SK-N-SH (cell line): Measurements from ENCODE around the gene APOO. TPM values are rescaled to one million over a fixed set of nuclear protein-coding genes. Genes with fewer than 3 reads are reported as not detected.

Source experiments
- CTCF ChIA-PET: fragments of 300-600, 350-600 bp; formaldehyde crosslinking; extraction: SDS; loops from one replicate; lab custom pipeline; 2021; lab: Yijun Ruan, JAX
- POLR2A ChIA-PET: fragments of 350-600 bp; sonication (Branson Sonifier 250); formaldehyde crosslinking; extraction: SDS; loops from one replicate; lab custom pipeline; 2020; ENCODE audit warnings: antibody characterized with exemption, inconsistent platforms; lab: Yijun Ruan, JAX
- DNase-seq: peaks from one replicate; pipeline ENCODE4 v3.0.0; 2012
- H2AFZ ChIP-seq: fragments of 200-600 bp; sonication (generic); 2 replicates; pipeline ENCODE4 v1.8.1; 2016; ENCODE audit warnings: antibody characterized with exemption, mild to moderate bottlenecking, low read depth
- H3F3A ChIP-seq: fragments of 200-600 bp; sonication (generic); replicated peaks from 2 replicates; pipeline ENCODE3; 2016; ENCODE audit warnings: antibody characterized with exemption, mild to moderate bottlenecking; ENCODE audit not compliant: insufficient read depth
- H3K27ac ChIP-seq, 2 experiments: fragments of 200-500 bp in 1 of 2; fragments of 200-600 bp in 1 of 2; sonication (Bioruptor generic) in 1 of 2; sonication (generic), shearing (Covaris generic) in 1 of 2; 2 replicates each; pipeline versions ENCODE4 v1.5.1 to v1.6.1; 2014 to 2016; ENCODE audit warnings: low read depth in 2 of 2, inconsistent platforms in 1 of 2, low read length in 1 of 2, mild to moderate bottlenecking in 1 of 2, mixed read lengths in 1 of 2
- H3K27me3 ChIP-seq: fragments of 200-600 bp; sonication (generic), shearing (Covaris generic); 2 replicates; pipeline ENCODE4 v1.6.1; 2016; ENCODE audit warnings: mixed run types; ENCODE audit not compliant: insufficient read depth
- H3K36me3 ChIP-seq, 2 experiments: fragments of 200-500 bp in 1 of 2; fragments of 200-600 bp in 1 of 2; sonication (Bioruptor generic) in 1 of 2; sonication (generic) in 1 of 2; replicated peaks in 1 of 2; 2 replicates each; pipeline versions ENCODE3 to v1.5.1; 2014 to 2016; ENCODE audit warnings: low read length in 1 of 2, mild to moderate bottlenecking in 1 of 2; ENCODE audit not compliant: insufficient read depth in 2 of 2, control insufficient read depth in 1 of 2
- H3K4me1 ChIP-seq, 2 experiments: fragments of 200-500 bp in 1 of 2; fragments of 200-600 bp in 1 of 2; sonication (Bioruptor generic) in 1 of 2; sonication (generic), shearing (Covaris generic) in 1 of 2; 2 replicates each; pipeline versions ENCODE4 v1.5.1 to v1.6.1; 2014 to 2016; ENCODE audit warnings: low read depth in 1 of 2, low read length in 1 of 2, mixed run types in 1 of 2; ENCODE audit not compliant: insufficient read depth in 2 of 2, control insufficient read depth in 1 of 2
- H3K4me2 ChIP-seq: fragments of 200-600 bp; sonication (generic), shearing (Covaris generic); 2 replicates; pipeline ENCODE4 v1.6.1; 2017; ENCODE audit warnings: mixed run types
- H3K4me3 ChIP-seq, 2 experiments: fragments of 200-500 bp in 1 of 2; fragments of 200-600 bp in 1 of 2; sonication (Bioruptor generic) in 1 of 2; sonication (generic), shearing (Covaris generic) in 1 of 2; 2 replicates each; pipeline versions ENCODE4 v1.5.1 to v1.8.1; 2014 to 2016; ENCODE audit warnings: low read depth in 2 of 2, inconsistent platforms in 1 of 2, low read length in 1 of 2, mild to moderate bottlenecking in 1 of 2, mixed read lengths in 1 of 2, moderate library complexity in 1 of 2
- H3K79me2 ChIP-seq: fragments of 200-600 bp; sonication (generic); 2 replicates; pipeline ENCODE4 v1.8.1; 2017; ENCODE audit warnings: mild to moderate bottlenecking; ENCODE audit not compliant: insufficient read depth
- H3K9ac ChIP-seq: fragments of 200-600 bp; sonication (generic); 2 replicates; pipeline ENCODE4 v1.6.1; 2017; ENCODE audit warnings: mixed run types
- H3K9me2 ChIP-seq: fragments of 200-600 bp; sonication (generic); 2 replicates; pipeline ENCODE4 v1.6.1; 2017; ENCODE audit warnings: mixed run types
- H3K9me3 ChIP-seq: fragments of 200-600 bp; sonication (generic); 2 replicates; pipeline ENCODE4 v1.6.1; 2017; ENCODE audit warnings: mixed run types, mild to moderate bottlenecking, moderate library complexity
- H4K20me1 ChIP-seq: fragments of 200-600 bp; sonication (generic); 2 replicates; pipeline ENCODE4 v1.6.1; 2017; ENCODE audit warnings: mild to moderate bottlenecking, mixed run types; ENCODE audit not compliant: insufficient read depth
- CTCF ChIP-seq: fragments of 200-600 bp; sonication (generic); IDR thresholded peaks from 2 replicates; pipeline ENCODE4 v1.6.1; 2017; ENCODE audit warnings: antibody characterized with exemption, mild to moderate bottlenecking, moderate library complexity
- EP300 ChIP-seq, 2 experiments: IDR thresholded peaks; 2 replicates each; pipeline versions ENCODE4 v1.4.0 to v1.6.1; 2012; ENCODE audit warnings: borderline replicate concordance in 1 of 2, low read depth in 1 of 2, low read length in 1 of 2
- EZH2phosphoT487 ChIP-seq: fragments of 200-600 bp; sonication (generic); IDR thresholded peaks from 2 replicates; pipeline ENCODE4 v1.6.1; 2017; ENCODE audit warnings: low read depth, mixed run types, mild to moderate bottlenecking, antibody characterized with exemption, moderate library complexity, borderline replicate concordance
- FOXM1 ChIP-seq: IDR thresholded peaks from 2 replicates; pipeline ENCODE4 v1.4.0; 2012; ENCODE audit warnings: low read depth, mild to moderate bottlenecking
- GATA2 ChIP-seq: sonication (generic); formaldehyde crosslinking; IDR thresholded peaks from 2 replicates; pipeline ENCODE4 v1.5.0; 2020; ENCODE audit warnings: mild to moderate bottlenecking, missing genetic modification reagents
- JUND ChIP-seq: IDR thresholded peaks from 2 replicates; pipeline ENCODE4 v1.4.0; 2012
- MXI1 ChIP-seq: IDR thresholded peaks from 2 replicates; pipeline ENCODE4 v1.6.1; 2012; ENCODE audit warnings: mild to moderate bottlenecking, low read depth, low read length, improper control_type of control experiment
- NRF1 ChIP-seq: IDR thresholded peaks from 2 replicates; pipeline ENCODE4 v1.6.1; 2012; ENCODE audit warnings: low read depth, mild to moderate bottlenecking, low read length
- PBX3 ChIP-seq: IDR thresholded peaks from 2 replicates; pipeline ENCODE4; 2012
- POLR2AphosphoS5 ChIP-seq: IDR thresholded peaks from 2 replicates; pipeline ENCODE4 v1.6.1; 2012; ENCODE audit warnings: low read depth, low read length
- RAD21 ChIP-seq: IDR thresholded peaks from 2 replicates; pipeline ENCODE4 v1.6.1; 2012; ENCODE audit warnings: mild to moderate bottlenecking, low read length
- RCOR1 ChIP-seq: fragments of 150-350 bp; IDR thresholded peaks from 2 replicates; pipeline ENCODE4 v1.6.1; 2017; ENCODE audit warnings: antibody characterized with exemption, low read length
- RFX5 ChIP-seq: IDR thresholded peaks from 2 replicates; pipeline ENCODE4 v1.6.1; 2012; ENCODE audit warnings: mild to moderate bottlenecking, improper control_type of control experiment, low read length
- SIN3A ChIP-seq: IDR thresholded peaks from 2 replicates; pipeline ENCODE4 v1.6.1; 2012; ENCODE audit warnings: low read depth, mild to moderate bottlenecking, low read length, moderate library complexity, borderline replicate concordance
- SMC3 ChIP-seq: IDR thresholded peaks from 2 replicates; pipeline ENCODE4 v1.6.1; 2012; ENCODE audit warnings: low read depth, low read length, improper control_type of control experiment
- TAF1 ChIP-seq: IDR thresholded peaks from 2 replicates; pipeline ENCODE4 v1.6.1; 2012; ENCODE audit warnings: low read depth, mild to moderate bottlenecking, low read length, moderate library complexity, borderline replicate concordance
- YY1 ChIP-seq: IDR thresholded peaks from 2 replicates; pipeline ENCODE4 v1.4.0; 2012; ENCODE audit warnings: low read depth, mild to moderate bottlenecking
- ZBTB33 ChIP-seq: IDR thresholded peaks from 2 replicates; pipeline ENCODE4 v1.4.0; 2012; ENCODE audit warnings: low read depth, borderline replicate concordance
- WGBS: methylation state at CpG from one replicate; pipeline ENCODE4 v1.1.6; 2017; ENCODE audit warnings: low lambda C conversion rate; 5-methylcytosine and 5-hydroxymethylcytosine counted together
- polyA plus RNA-seq, 3 experiments: library from polyadenylated mRNA; depleted of rRNA; stranded (reverse); fragments of >200 nt; gene quantifications; 2 replicates each; pipeline ENCODE4 v1.2.3, GENCODE V29; 2012

The APOO gene
- polyA plus RNA-seq (2012; rRNA removed), result 20.3 and 22.0 TPM in 2 replicates
- polyA plus RNA-seq (2012; cell fraction: cytosol; rRNA removed), result 26.1 and 31.1 TPM in 2 replicates
- polyA plus RNA-seq (2012; cell fraction: nucleus; rRNA removed), result 5.4 and 8.5 TPM in 2 replicates

- H4K20me1 ChIP-seq, result no peaks in the 10 kb centered on the region
Observed at GRCh38 chrX:23907498-23908218, at the start of gene APOO, which contains the start of gene CXorf58. TSS of gene APOO (minus strand) at chrX:23907938. CDS start at chrX:23907702, 236 bp downstream. TSS of gene CXorf58 (plus strand) at chrX:23908006. CDS start at chrX:23910303, 2,297 bp downstream.

More at GRCh38 chrX:23907498-23908218, at the start of gene APOO, which contains the start of gene CXorf58:
- no peaks in the 10 kb centered on the region for H3K9me2 ChIP-seq
- CTCF ChIA-PET, result interaction anchor here (0.6 to 3.3 kb wide), 10 partner anchors 15 to 221 kb away, joined by 3 to 18 read pairs (median 3); partner anchors contain the start of gene EIF2S3
- peaks cover 9% of the 10 kb centered on the region; the same call in 1 of the 2 replicates for H3K79me2 ChIP-seq
- peak within 1 kb of the TSS; percentile 76 for H3K4me2 ChIP-seq
- H3K27ac ChIP-seq, result peak within 1 kb of the TSS; percentile 81 to 83
- no peaks in the 10 kb centered on the region for H3K27me3 ChIP-seq
- peak; percentile 39; the same call in 1 of the 2 replicates for TF ChIP-seq TAF1
- peak; percentile 51 for TF ChIP-seq RAD21
- peak; percentile 39 for TF ChIP-seq NRF1
- no peak for TF ChIP-seq JUND
- peak; percentile 69 for TF ChIP-seq CTCF
- no peak for TF ChIP-seq GATA2 (CRISPR knock-in tag)
- peak; percentile 10; the same call in 1 of the 2 replicates for TF ChIP-seq PBX3
- no peak for TF ChIP-seq ZBTB33
- no peak for TF ChIP-seq FOXM1
- no peak for TF ChIP-seq EZH2phosphoT487
- peak; percentile 13; the same call in 1 of the 2 replicates for TF ChIP-seq POLR2AphosphoS5
- peak in 1 of 2 experiments; percentile 31; a peak in 1 of 4 replicates for TF ChIP-seq EP300 (IDR thresholded peaks at IDR 0.05; ENCODE audit: borderline replicate concordance in 1 of 2, low read depth in 1 of 2, low read length in 1 of 2)
- peak; percentile 71; the same call in 1 of the 2 replicates for TF ChIP-seq SIN3A
- TF ChIP-seq RCOR1, result no peak
- TF ChIP-seq SMC3, result peak; percentile 53
- TF ChIP-seq YY1, result 0 out of 2 replicates have a peak, but pooled peaks have one; percentile 43
- TF ChIP-seq RFX5, result peak; percentile 68; the same call in 1 of the 2 replicates
- peak; percentile 69; the same call in 1 of the 2 replicates for TF ChIP-seq MXI1
- POLR2A ChIA-PET, result interaction anchor here (1.2 kb wide), 1 partner anchor 125 kb away, joined by 4 read pairs; the partner anchor contains the start of gene SAT1
- H3K4me1 ChIP-seq, result no peaks in the 10 kb centered on the region; a peak in 2 of 4 replicates
- H3F3A ChIP-seq, result no peaks in the 10 kb centered on the region
- no peaks in the 10 kb centered on the region for H3K9me3 ChIP-seq
- peak within 1 kb of the TSS; percentile 63 to 67 for H3K4me3 ChIP-seq
- peak within 1 kb of the TSS; percentile 85 for H2AFZ ChIP-seq
- 29% methylated on average over 41 of the region's 81 CpGs for whole genome bisulfite sequencing
- H3K9ac ChIP-seq, result peak within 1 kb of the TSS; percentile 76
- DNase-seq, result peak; percentile 88
- no peaks in the 10 kb centered on the region for H3K36me3 ChIP-seq
